Lower leg skin (tissue), 3 donors: ENCODE data around the gene SURF2.

Source experiments
- POLR2A ChIP-seq, 2 donors: fragments of 450-650 bp; IDR thresholded peaks; one replicate each; pipeline ENCODE4 v1.6.1; 2016 to 2017; ENCODE audit warnings: antibody characterized with exemption in 2 of 2, mild to moderate bottlenecking in 1 of 2, moderate library complexity in 1 of 2
- TF ChIP-seq, protein P1 (sequence below), 3 donors: fragments of 450-650 bp; IDR thresholded peaks; one replicate each; pipeline ENCODE4 v1.5.1; 2016; ENCODE audit warnings: antibody characterized with exemption in 3 of 3, mild to moderate bottlenecking in 3 of 3, moderate library complexity in 2 of 3

DNA sequence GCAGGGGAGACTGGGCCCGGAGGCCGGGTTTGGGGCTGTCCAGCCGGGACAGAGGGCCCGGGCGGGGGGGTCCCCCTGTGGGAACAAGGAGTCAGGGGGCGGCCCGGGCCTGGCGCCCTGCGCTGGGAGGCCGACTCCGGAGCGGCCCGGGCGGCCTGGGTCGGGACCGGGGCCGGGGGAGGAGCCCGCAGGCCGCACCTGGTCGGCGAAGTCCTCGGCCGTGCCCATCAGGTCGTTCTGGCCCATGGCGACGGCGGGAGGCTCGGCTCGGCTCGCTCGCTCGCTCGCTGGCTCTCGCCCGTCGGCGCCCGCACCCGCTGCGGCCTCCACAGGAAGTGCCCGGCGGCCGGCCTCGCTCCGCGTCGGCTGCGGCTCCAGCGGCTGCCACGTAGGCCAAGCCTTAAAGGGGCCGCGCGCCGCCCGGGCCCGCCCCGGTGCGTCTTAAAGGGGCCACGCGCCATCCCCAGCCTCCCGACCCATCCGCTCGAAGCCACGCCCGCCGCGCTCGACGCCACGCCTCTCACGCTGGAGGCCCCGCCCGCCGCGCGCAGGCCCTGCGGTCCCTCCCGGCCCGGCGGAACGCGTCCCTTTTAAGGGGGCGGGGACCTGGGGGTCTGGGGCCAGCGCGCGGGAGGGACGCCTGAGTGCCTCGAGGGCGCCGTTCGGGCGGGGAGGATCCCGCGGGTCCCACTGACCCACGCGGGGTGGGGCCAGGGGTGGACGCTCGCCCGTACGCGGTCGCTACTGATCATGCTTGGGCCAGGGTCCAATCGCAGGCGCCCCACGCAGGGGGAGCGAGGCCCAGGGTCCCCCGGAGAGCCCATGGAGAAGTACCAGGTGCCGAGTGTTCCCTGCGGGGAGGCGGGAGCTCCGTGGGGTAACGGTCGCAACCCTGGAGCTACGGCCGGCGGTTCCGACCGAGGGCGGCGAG is 19.6 kb downstream of the SURF2 start, which contains the start of the genes STKLD1 and SURF4:
- TF ChIP-seq, protein P1, sequence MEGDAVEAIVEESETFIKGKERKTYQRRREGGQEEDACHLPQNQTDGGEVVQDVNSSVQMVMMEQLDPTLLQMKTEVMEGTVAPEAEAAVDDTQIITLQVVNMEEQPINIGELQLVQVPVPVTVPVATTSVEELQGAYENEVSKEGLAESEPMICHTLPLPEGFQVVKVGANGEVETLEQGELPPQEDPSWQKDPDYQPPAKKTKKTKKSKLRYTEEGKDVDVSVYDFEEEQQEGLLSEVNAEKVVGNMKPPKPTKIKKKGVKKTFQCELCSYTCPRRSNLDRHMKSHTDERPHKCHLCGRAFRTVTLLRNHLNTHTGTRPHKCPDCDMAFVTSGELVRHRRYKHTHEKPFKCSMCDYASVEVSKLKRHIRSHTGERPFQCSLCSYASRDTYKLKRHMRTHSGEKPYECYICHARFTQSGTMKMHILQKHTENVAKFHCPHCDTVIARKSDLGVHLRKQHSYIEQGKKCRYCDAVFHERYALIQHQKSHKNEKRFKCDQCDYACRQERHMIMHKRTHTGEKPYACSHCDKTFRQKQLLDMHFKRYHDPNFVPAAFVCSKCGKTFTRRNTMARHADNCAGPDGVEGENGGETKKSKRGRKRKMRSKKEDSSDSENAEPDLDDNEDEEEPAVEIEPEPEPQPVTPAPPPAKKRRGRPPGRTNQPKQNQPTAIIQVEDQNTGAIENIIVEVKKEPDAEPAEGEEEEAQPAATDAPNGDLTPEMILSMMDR (IDR thresholded peaks at IDR 0.05) = no peak
- peak in 1 of 2 donors; percentile 38 for TF ChIP-seq POLR2A (IDR thresholded peaks at IDR 0.05)
